GM12878 (cell line): ENCODE results near the gene ADAR. TPM values are rescaled to one million over a fixed set of nuclear protein-coding genes. Genes with fewer than 3 reads are reported as not detected.
A peak's percentile ranks its signal among the peaks of the same experiment; 100 is the strongest.

Source experiments
- ATF2 ChIP-seq: IDR thresholded peaks from 2 replicates; pipeline ENCODE4 v1.6.1; 2012; ENCODE audit warnings: low read length, inconsistent platforms
- BHLHE40 ChIP-seq, 2 experiments: fragments of 450-650 bp in 1 of 2; IDR thresholded peaks; 2 replicates each; pipeline ENCODE4 v1.6.1; 2011 to 2017; ENCODE audit warnings: low read depth in 2 of 2, borderline replicate concordance in 1 of 2, improper control_type of control experiment in 1 of 2, low read length in 1 of 2, mild to moderate bottlenecking in 1 of 2
- CBFB ChIP-seq: IDR thresholded peaks from 2 replicates; pipeline ENCODE4 v1.6.1; 2016; ENCODE audit warnings: antibody characterized with exemption, low read depth
- CEBPB ChIP-seq, 2 experiments: fragments of 150-350 bp in 1 of 2; IDR thresholded peaks; 2 replicates each; pipeline ENCODE4 v1.6.1; 2012 to 2014; ENCODE audit warnings: low read depth in 2 of 2, low read length in 2 of 2, borderline replicate concordance in 1 of 2, inconsistent platforms in 1 of 2
- CEBPZ ChIP-seq: fragments of 150-350 bp; IDR thresholded peaks from 2 replicates; pipeline ENCODE4 v1.6.1; 2016; ENCODE audit warnings: low read depth, low read length
- FOXK2 ChIP-seq: fragments of 450-650 bp; IDR thresholded peaks from 2 replicates; pipeline ENCODE4 v1.6.1; 2017; ENCODE audit warnings: mild to moderate bottlenecking, moderate library complexity
- MEF2A ChIP-seq: IDR thresholded peaks from 2 replicates; pipeline ENCODE4 v1.6.1; 2011; ENCODE audit warnings: low read depth, mild to moderate bottlenecking, low read length, moderate library complexity; ENCODE audit not compliant: insufficient read depth
- NBN ChIP-seq: fragments of 450-650 bp; IDR thresholded peaks from 2 replicates; pipeline ENCODE4 v1.6.1; 2016
- NR2C1 ChIP-seq: fragments of 450-650 bp; IDR thresholded peaks from 2 replicates; pipeline ENCODE4 v1.6.1; 2017; ENCODE audit warnings: antibody characterized with exemption, mild to moderate bottlenecking, moderate library complexity
- NRF1 ChIP-seq: conservative IDR thresholded peaks from 2 replicates; pipeline ENCODE4 v1.6.1; 2011; ENCODE audit warnings: mild to moderate bottlenecking, low read depth, low read length, improper control_type of control experiment
- POLR2AphosphoS2 ChIP-seq: IDR thresholded peaks from 2 replicates; pipeline ENCODE4 v1.6.1; 2011; ENCODE audit warnings: low read depth, mild to moderate bottlenecking, low read length, improper control_type of control experiment, moderate library complexity
- POU2F2 ChIP-seq: IDR thresholded peaks from 3 replicates; pipeline ENCODE4 v1.6.1; 2011; ENCODE audit warnings: low read depth, mild to moderate bottlenecking, low read length, borderline replicate concordance
- RAD21 ChIP-seq: IDR thresholded peaks from 2 replicates; pipeline ENCODE4 v1.6.1; 2011; ENCODE audit warnings: mild to moderate bottlenecking, low read depth, low read length, moderate library complexity; ENCODE audit not compliant: insufficient read depth
- RB1 ChIP-seq: fragments of 450-650 bp; formaldehyde crosslinking; IDR thresholded peaks from 2 replicates; pipeline ENCODE4 v1.6.1; 2017; ENCODE audit warnings: mild to moderate bottlenecking, borderline replicate concordance
- SMARCA5 ChIP-seq: fragments of 450-650 bp; IDR thresholded peaks from 2 replicates; pipeline ENCODE4 v1.6.1; 2017; ENCODE audit warnings: mild to moderate bottlenecking
- STAT3 ChIP-seq: IDR thresholded peaks from 2 replicates; pipeline ENCODE4 v1.6.1; 2011; ENCODE audit warnings: low read depth, low read length, improper control_type of control experiment
- TCF3 ChIP-seq: IDR thresholded peaks from 2 replicates; pipeline ENCODE4 v1.6.1; 2012; ENCODE audit warnings: low read depth, mild to moderate bottlenecking, low read length, borderline replicate concordance; ENCODE audit not compliant: insufficient read depth
- ZBTB11 ChIP-seq: fragments of 450-650 bp; formaldehyde crosslinking; IDR thresholded peaks from 2 replicates; pipeline ENCODE4 v1.5.0; 2022; ENCODE audit warnings: mild to moderate bottlenecking, missing genetic modification characterization
- ZNF217 ChIP-seq: fragments of 450-650 bp; IDR thresholded peaks from 2 replicates; pipeline ENCODE4 v1.6.1; 2017; ENCODE audit warnings: antibody characterized with exemption, mild to moderate bottlenecking
- ZSCAN29 ChIP-seq: fragments of 450-650 bp; IDR thresholded peaks from 2 replicates; pipeline ENCODE4 v1.6.1; 2017; ENCODE audit warnings: mild to moderate bottlenecking, moderate library complexity
- ZZZ3 ChIP-seq: IDR thresholded peaks from 2 replicates; pipeline ENCODE4 v1.6.1; 2011; ENCODE audit warnings: low read depth; ENCODE audit not compliant: control insufficient read depth, insufficient read length
- polyA plus RNA-seq, 11 experiments: library from polyadenylated mRNA; depleted of rRNA in 4 of 11; unstranded in 6 of 11; stranded (reverse) in 5 of 11; fragments of >200 nt; fragmentation: Nextera tagmentation in 4 of 11; fragmentation: Illumina TruSeq in 1 of 11; extraction: Ambion mirVana in 4 of 11; extraction: Trizol in 1 of 11; gene quantifications; 1 replicate in 1 of 11; 2 replicates in 10 of 11; pipeline versions ENCODE4 v1.2.1 to v1.2.3, GENCODE V29; 2011 to 2016; ENCODE audit warnings: inconsistent platforms in 2 of 11, missing spikeins in 2 of 11, low read depth in 1 of 11
- total RNA-seq, 4 experiments: library from RNA; depleted of rRNA in 3 of 4; stranded (reverse); fragments of >200 nt in 3 of 4; fragmentation: Illumina TruSeq in 1 of 4; extraction: Trizol in 1 of 4; gene quantifications; 2 replicates each; pipeline versions ENCODE4 v1.2.1 to v1.2.3, GENCODE V29; 2013 to 2021

Gene ADAR
- total and polyA plus RNA-seq, 10 of the 15 experiments (the other 5 are each of a cell fraction or from before 2014, with no cell fraction given), result 55.5 to 413 (median 176) TPM

GRCh38 chr1:154627257-154628120 is 19.5 kb upstream of the ADAR start (continued):
- TF ChIP-seq RB1, result peak; percentile 35; the same call in 1 of the 2 replicates
- no peak for TF ChIP-seq TCF3
- no peak; the same call in 1 of the 2 replicates for TF ChIP-seq ATF2
- peak; percentile 53; the same call in 1 of the 2 replicates for TF ChIP-seq POLR2AphosphoS2
- no peak for TF ChIP-seq ZZZ3
- no peak for TF ChIP-seq ZBTB11
- no peak for TF ChIP-seq FOXK2
- peak; percentile 69; the same call in 1 of the 2 replicates for TF ChIP-seq CBFB
- peak; percentile 70; the same call in 1 of the 3 replicates for TF ChIP-seq POU2F2
- no peak for TF ChIP-seq STAT3
- TF ChIP-seq SMARCA5, result no peak
- TF ChIP-seq CEBPZ, result no peak
- TF ChIP-seq NBN, result peak; percentile 93
- TF ChIP-seq NRF1, result 0 out of 2 replicates have a peak, but pooled peaks have one; percentile 26
- TF ChIP-seq ZSCAN29, result no peak
- no peak for TF ChIP-seq MEF2A
- TF ChIP-seq CEBPB (IDR thresholded peaks at IDR 0.05; ENCODE audit: borderline replicate concordance in 1 of 2, low read depth in 2 of 2, low read length in 2 of 2), result no peak
- no peak for TF ChIP-seq RAD21
- no peak for TF ChIP-seq ZNF217
- peak; percentile 77 to 92 for TF ChIP-seq BHLHE40 (IDR thresholded peaks at IDR 0.05; ENCODE audit: borderline replicate concordance in 1 of 2, low read depth in 2 of 2, low read length in 1 of 2)
- TF ChIP-seq NR2C1, result no peak; the same call in 1 of the 2 replicates
